ENCODE measurements around the gene DNAAF3. TPM values are rescaled to one million over a fixed set of nuclear protein-coding genes. Genes with fewer than 3 reads are reported as not detected.

The DNAAF3 gene
- total RNA-seq, 1 donor: not detected

DNA sequence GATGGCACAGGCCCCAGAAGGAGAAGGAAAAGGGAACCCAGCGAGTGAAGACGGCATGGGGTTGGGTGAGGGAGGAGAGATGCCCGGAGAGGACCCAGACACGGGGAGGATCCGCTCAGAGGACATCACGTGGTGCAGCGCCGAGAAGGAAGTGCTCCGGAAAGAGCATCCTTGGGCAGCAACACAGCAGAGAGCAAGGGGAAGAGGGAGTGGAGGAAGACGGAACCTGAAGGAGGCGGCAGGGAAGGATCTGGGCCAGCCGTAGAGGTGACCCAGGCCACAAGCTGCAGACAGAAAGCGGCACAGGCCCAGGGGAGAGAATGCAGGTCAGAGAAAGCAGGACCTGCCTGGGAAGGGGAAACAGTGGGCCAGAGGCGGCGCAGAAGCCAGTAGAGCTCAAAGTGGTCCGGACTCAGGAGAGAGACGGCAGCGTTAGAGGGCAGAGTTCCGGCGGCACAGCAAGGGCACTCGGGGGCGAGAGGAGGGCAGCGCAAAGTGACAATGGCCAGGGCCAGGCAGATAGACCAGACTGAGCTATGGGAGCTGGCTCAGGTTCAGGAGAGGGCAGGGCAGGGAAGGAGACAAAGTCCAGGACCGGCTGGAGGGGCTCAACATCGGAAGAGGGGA is 50.1 kb downstream of the DNAAF3 start:
- DNase-seq (ENCODE audit: low read depth): peak; percentile 64

DNA sequence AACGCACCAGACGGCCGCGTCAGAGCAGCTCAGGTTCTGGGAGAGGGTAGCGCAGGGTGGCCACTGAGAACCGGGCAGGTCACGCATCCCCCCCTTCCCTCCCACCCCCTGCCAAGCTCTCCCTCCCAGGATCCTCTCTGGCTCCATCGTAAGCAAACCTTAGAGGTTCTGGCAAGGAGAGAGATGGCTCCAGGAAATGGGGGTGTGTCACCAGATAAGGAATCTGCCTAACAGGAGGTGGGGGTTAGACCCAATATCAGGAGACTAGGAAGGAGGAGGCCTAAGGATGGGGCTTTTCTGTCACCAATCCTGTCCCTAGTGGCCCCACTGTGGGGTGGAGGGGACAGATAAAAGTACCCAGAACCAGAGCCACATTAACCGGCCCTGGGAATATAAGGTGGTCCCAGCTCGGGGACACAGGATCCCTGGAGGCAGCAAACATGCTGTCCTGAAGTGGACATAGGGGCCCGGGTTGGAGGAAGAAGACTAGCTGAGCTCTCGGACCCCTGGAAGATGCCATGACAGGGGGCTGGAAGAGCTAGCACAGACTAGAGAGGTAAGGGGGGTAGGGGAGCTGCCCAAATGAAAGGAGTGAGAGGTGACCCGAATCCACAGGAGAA is 50.9 kb downstream of the DNAAF3 start:
- peak; percentile 34 for DNase-seq (ENCODE audit: low read depth)

More for the DNA sequence above, 50.1 kb downstream of the DNAAF3 start:
- TF ChIP-seq, protein P1, sequence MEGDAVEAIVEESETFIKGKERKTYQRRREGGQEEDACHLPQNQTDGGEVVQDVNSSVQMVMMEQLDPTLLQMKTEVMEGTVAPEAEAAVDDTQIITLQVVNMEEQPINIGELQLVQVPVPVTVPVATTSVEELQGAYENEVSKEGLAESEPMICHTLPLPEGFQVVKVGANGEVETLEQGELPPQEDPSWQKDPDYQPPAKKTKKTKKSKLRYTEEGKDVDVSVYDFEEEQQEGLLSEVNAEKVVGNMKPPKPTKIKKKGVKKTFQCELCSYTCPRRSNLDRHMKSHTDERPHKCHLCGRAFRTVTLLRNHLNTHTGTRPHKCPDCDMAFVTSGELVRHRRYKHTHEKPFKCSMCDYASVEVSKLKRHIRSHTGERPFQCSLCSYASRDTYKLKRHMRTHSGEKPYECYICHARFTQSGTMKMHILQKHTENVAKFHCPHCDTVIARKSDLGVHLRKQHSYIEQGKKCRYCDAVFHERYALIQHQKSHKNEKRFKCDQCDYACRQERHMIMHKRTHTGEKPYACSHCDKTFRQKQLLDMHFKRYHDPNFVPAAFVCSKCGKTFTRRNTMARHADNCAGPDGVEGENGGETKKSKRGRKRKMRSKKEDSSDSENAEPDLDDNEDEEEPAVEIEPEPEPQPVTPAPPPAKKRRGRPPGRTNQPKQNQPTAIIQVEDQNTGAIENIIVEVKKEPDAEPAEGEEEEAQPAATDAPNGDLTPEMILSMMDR (IDR thresholded peaks at IDR 0.05; ENCODE audit: insufficient read depth, low read depth, low read length): no peak
- H3K4me3 ChIP-seq (ENCODE audit: low read depth, low read length): peak overlapping the region; percentile 82

DNA sequence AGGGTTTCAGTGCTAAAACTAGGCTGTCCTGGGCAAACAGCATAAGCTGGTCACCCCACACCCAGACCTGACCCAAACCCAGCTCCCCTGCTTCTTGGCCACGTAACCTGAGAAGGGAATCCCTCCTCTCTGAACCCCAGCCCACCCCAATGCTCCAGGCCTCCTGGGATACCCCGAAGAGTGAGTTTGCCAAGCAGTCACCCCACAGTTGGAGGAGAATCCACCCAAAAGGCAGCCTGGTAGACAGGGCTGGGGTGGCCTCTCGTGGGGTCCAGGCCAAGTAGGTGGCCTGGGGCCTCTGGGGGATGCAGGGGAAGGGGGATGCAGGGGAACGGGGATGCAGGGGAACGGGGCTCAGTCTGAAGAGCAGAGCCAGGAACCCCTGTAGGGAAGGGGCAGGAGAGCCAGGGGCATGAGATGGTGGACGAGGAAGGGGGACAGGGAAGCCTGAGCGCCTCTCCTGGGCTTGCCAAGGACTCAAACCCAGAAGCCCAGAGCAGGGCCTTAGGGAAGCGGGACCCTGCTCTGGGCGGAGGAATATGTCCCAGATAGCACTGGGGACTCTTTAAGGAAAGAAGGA is 51.8 kb downstream of the DNAAF3 start:
- no peak for DNase-seq (ENCODE audit: low read depth)
- TF ChIP-seq, protein P1 (IDR thresholded peaks at IDR 0.05; ENCODE audit: insufficient read depth, low read depth, low read length): no peak
- no peak overlapping the region for H3K4me3 ChIP-seq (ENCODE audit: low read depth, low read length)

More for the DNA sequence above, 50.9 kb downstream of the DNAAF3 start:
- H3K4me3 ChIP-seq (ENCODE audit: low read depth, low read length): peak overlapping the region; percentile 82
- TF ChIP-seq, protein P1 (IDR thresholded peaks at IDR 0.05; ENCODE audit: insufficient read depth, low read depth, low read length): no peak

DNA sequence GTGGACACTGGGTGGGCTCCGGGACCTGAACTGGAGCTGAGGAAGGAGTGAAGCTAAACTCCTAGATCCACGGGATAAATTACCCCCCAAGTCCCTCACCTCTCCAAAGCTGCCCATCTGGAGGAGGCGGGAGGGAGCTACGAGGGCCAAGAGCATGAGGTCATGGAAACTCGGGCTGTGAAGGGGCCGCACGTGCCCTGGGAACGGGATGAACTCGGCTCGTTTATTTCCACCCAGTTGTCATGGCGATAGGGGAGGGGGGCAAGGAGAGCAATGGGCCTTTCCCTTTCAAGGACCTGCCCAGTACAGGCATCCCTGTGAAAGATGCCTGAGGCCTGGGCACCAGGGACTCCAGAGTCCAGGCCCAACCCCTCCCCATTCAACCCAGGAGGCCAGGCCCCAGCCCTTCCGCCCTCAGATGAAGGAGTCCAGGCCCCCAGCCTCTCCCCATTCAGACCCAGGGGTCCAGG is 52.8 kb downstream of the DNAAF3 start:
- TF ChIP-seq, protein P1 (IDR thresholded peaks at IDR 0.05; ENCODE audit: insufficient read depth, low read depth, low read length): no peak
- no peak overlapping the region for H3K4me3 ChIP-seq (ENCODE audit: low read depth, low read length)
- DNase-seq (ENCODE audit: low read depth): peak; percentile 95

DNA sequence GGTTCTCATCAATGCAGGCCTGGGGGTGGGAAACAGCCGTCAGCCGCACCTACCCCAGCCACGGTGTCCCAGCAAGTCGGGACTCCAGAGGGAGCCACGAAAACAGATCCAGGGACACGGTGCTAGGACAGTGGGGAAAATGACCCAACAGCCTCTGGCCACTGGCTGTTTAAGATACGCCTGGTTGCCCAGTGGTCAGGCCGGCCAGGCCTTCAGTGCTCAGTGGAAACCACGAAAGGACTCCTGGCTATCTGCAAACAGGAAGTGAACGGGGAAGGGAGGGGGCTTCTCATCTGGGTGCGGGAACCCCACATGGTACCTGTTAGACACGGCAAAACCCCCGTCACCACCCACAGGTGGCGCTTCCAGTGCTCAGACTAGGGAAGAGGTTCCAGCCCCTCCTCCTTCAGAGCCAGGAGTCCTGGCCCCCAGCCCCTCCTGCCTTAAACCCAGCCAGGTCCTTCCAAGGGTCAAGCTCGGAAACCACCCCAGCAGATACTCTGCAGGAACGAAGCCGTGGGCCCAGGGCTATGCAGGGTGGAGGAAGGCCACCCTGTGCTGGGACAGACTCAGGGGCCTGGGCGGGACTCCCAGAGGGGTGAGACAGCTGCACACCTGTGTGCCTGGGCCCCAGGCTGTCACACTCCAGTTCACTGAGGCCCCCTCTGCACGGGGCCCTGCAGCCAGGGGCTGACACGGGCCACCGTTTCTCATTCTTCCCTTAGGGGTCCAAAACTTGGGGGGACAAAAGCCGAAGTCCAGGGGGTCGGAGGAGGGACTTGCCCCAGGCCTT is 53.4 kb downstream of the DNAAF3 start:
- no peak overlapping the region for H3K4me3 ChIP-seq (ENCODE audit: low read depth, low read length)
- TF ChIP-seq, protein P1 (IDR thresholded peaks at IDR 0.05; ENCODE audit: insufficient read depth, low read depth, low read length): no peak
- peak; percentile 16 for DNase-seq (ENCODE audit: low read depth)

DNA sequence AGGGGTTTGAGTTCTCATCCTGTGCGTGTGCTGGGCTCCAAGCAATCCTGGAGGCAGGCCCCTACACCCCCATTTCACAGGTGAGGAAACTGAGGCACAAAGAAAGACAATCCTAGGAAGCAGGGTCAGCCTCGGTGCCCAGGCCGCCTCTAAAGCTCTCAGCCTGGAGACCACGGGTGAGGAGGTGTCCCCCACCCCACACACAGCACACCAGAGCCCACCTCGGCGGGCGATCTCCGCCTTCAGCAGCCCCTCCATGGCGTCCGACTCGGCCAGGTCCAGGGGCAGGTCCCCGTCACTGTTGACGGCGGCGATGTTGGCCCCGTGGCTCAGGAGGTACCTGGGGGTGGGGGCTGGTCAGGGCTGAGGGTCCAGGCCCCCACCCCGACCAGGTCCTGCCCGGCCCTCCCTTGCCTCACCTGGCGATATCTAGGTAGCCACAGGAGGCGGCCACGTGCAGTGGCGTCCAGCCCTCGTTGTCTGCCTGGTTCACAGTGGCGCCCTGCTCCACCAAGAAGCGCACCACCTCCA is 54.1 kb downstream of the DNAAF3 start:
- DNase-seq (ENCODE audit: low read depth): no peak
- no peak overlapping the region for H3K4me3 ChIP-seq (ENCODE audit: low read depth, low read length)
- TF ChIP-seq, protein P1 (IDR thresholded peaks at IDR 0.05; ENCODE audit: insufficient read depth, low read depth, low read length): no peak

All from fibroblast of villous mesenchyme (primary cell).